IMR-90 (cell line): ENCODE data around the gene WIPI1.

Source experiments
- BHLHE40 ChIP-seq: fragments of 150-350 bp; IDR thresholded peaks from 2 replicates; pipeline ENCODE4 v1.6.1; 2016; ENCODE audit warnings: mild to moderate bottlenecking, low read depth, low read length
- CEBPB ChIP-seq: IDR thresholded peaks from 2 replicates; pipeline ENCODE4 v1.6.1; 2012; ENCODE audit warnings: low read depth, low read length, improper control_type of control experiment
- CTCF ChIP-seq: conservative IDR thresholded peaks from 2 replicates; pipeline ENCODE4 v1.5.1; 2012; ENCODE audit warnings: mild to moderate bottlenecking, low read depth, low read length, improper control_type of control experiment
- FOS ChIP-seq: fragments of 150-350 bp; IDR thresholded peaks from 2 replicates; pipeline ENCODE4 v1.6.1; 2016; ENCODE audit warnings: low read depth, low read length
- MAFK ChIP-seq: IDR thresholded peaks from 2 replicates; pipeline ENCODE4 v1.6.1; 2012; ENCODE audit warnings: low read depth, low read length, improper control_type of control experiment
- MAZ ChIP-seq: IDR thresholded peaks from 2 replicates; pipeline ENCODE4 v1.6.1; 2012; ENCODE audit warnings: low read depth, mild to moderate bottlenecking, low read length, improper control_type of control experiment, moderate library complexity, borderline replicate concordance
- MXI1 ChIP-seq: IDR thresholded peaks from 2 replicates; pipeline ENCODE4 v1.6.1; 2012; ENCODE audit warnings: low read depth, mild to moderate bottlenecking, low read length, moderate library complexity, borderline replicate concordance
- NFE2L2 ChIP-seq: fragments of 150-350 bp; IDR thresholded peaks from 2 replicates; pipeline ENCODE4 v1.6.1; 2016; ENCODE audit warnings: low read depth, mild to moderate bottlenecking, low read length
- POLR2A ChIP-seq: IDR thresholded peaks from 2 replicates; pipeline ENCODE4 v1.6.1; 2012; ENCODE audit warnings: mild to moderate bottlenecking, low read depth, low read length
- RAD21 ChIP-seq: IDR thresholded peaks from 2 replicates; pipeline ENCODE4 v1.6.1; 2012; ENCODE audit warnings: low read length, improper control_type of control experiment
- RCOR1 ChIP-seq: IDR thresholded peaks from 2 replicates; pipeline ENCODE4 v1.6.1; 2012; ENCODE audit warnings: mild to moderate bottlenecking, low read length, improper control_type of control experiment; ENCODE audit not compliant: insufficient replicate concordance

GRCh38 chr17:68401288-68401687 is 56.0 kb downstream of the WIPI1 start:
- TF ChIP-seq CTCF (no peak), RAD21 (no peak), FOS (no peak), MXI1 (no peak), POLR2A (no peak), MAFK (no peak), CEBPB (no peak), BHLHE40 (no peak), RCOR1 (no peak), MAZ (no peak), NFE2L2 (no peak)
